RCC 7860 (cell line): Measurements from ENCODE around the gene CACNA2D4.
A peak's percentile ranks its signal among the peaks of the same experiment; 100 is the strongest.

Experiments used
- DNase-seq: peaks from one replicate; pipeline ENCODE4 v3.0.0-alpha.2; 2015; ENCODE audit warnings: low spot score
- FAIRE-seq: peaks from 2 replicates; lab custom pipeline; 2012; peaks lifted over from hg19 to GRCh38; lab: Jason Lieb, UNC

CACNA2D4 gene

DNA sequence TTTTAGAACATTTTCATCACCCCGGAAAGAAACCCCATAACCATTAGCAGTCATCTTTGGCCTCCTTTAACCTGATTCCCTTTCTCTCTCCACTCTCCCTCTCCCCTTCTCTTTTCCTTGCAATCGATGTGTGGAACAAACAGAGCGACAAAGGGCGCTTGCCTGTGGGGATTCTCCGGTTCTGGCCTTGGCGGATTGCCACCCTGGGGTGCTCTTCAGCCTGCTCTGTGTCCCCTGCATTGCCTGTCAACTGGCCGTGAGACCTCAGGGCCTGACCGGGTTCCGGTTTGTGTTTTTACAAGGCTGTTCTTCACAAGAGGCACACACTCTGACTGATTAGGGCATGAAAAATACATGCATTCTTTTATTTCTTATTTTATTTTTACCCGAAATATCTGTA lies 70.3 kb downstream of the CACNA2D4 start:
- FAIRE-seq: no peak
- no peak for DNase-seq

DNA sequence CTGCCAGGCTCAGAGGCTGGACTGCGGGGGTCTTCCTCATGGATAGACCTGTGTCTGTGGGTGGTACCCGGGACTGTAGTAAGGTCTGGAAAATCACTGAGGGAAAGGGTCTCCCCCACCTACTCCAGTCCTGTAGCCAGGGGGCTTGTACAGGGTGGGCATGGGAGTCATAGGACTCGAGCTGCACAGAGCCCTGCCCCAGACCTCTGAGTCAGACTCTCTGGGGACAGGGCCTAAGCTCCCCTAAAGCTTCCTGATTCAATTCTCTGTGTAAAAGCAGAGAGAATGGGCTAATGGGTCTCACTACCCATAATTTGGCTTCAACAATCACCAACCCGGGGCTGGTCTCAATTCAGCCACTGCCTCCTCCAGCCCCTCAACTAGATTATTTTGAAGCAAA lies 71.0 kb downstream of the CACNA2D4 start:
- DNase-seq: no peak
- no peak for FAIRE-seq

DNA sequence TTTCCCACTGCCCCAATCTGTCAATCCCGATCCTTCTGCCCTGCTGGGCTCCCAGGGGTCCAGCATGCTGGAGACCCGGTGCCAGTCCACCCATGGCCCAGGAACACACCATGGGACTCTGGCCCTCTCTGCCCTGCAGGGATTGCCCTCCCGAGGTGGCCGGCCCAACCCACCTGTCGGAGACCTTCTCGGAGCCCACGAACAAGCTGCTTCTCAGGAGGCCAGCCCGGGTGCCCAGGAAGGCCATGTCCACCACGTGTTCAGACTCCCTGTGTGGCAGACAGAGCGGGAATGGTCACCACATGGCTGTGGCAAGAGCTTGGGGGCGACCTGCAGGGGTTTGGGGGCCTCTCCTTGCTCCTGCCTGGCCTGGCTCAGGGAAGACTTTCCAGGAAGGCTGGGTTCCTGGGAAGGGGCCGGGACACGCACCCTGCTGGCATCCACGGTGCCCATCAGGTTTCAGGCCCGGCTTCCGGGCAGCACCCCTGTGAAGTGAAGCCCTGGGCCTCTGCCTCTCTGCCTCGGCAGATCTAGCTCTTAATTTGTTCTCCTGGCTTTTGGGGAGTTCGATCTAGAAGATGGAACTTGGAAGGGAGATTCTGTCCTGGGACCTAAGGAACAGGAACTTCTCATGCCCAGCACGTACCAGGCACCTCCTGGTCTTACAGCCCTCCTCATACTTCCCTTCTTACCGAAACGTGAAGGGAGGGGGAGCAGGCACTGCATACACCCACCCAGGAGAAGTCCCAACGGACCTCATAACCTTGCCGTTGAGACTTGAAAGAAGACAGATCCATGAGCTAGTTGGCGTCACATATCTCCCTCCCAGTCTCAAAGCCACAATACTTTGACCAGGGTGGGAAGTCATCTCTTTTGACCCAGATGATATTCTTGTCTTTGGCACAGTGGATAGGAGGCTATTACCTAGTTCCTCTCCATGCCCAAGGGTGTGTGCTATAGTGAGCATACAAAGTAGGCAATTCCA lies 71.7 kb downstream of the CACNA2D4 start:
- FAIRE-seq: no peak
- no peak for DNase-seq

DNA sequence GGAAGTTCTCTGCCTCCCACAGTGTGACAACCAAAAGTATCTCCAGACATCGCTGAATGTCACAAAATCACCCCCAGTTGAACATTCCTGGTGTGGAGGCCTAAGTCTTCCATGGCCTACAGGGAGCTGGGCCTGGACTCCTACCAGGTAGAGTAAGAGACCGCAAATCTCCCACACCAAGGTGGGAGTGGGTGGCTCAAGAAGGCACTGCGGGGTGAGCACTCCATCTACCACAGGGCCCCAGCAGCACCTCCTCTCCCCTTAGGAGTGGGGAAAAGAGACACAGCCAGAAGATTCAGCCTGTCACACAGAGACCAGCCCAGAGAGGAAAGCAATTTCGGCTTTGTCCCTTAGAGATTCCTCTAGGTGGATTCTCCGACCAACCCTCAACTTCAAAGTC lies 72.6 kb downstream of the CACNA2D4 start:
- FAIRE-seq (no peak), DNase-seq (no peak)

DNA sequence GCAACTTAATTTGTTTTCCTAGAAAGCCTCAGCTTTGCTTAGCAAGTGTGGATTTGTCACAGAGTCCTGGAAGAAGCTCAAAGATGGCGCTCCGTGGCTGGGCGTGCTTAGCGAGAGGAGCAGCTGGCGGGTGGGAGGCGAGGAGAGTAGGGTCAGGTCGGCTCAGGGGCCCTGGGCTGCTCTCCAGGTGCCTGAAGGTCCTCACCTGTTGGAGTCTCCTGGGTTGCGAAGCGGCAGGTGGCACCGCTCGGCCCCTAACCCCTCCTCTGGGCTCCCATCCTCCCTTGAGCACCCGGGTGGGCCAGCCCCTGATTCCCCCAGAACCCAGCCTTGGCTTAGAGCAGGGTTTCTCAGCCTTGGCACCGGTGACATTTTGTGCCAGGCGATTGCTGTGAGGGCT lies 73.0 kb downstream of the CACNA2D4 start:
- no peak for DNase-seq
- no peak for FAIRE-seq

DNA sequence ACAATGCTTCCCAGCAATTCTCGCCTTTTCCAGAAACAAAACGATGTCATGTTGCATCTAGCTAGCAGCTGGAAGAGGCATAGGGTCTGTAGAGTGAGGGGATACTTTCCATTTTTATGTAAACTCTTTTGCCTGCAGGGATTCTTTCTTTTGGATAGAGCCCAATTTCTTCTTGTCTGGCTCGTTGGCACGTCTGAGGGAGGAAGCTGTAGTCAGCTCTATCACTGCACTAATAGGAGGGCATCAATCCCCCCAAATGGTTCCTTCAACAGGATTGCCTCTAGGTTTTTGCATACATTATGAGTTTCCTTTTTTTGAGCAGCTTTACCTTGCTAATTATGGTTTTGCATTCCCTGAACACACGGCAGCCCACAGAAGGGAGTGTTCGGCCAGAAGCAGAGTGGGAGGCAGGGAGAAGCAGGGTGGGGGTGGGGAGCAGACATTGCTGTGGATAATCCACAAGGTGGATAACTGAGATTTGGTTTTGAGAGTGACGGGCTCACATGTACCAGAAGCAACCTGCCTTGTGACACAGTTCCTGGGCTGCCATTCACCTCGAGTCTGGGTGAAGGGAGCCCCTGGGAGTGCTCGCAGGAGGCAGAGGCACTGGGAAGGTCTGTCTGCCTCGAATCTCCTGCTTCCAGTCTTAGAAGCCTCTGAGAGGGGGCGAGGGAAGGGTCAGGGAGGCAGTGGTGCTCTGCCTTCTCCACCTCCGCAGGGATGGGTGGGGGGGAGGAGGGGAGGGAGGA lies 73.6 kb downstream of the CACNA2D4 start:
- DNase-seq (no peak), FAIRE-seq (no peak)

DNA sequence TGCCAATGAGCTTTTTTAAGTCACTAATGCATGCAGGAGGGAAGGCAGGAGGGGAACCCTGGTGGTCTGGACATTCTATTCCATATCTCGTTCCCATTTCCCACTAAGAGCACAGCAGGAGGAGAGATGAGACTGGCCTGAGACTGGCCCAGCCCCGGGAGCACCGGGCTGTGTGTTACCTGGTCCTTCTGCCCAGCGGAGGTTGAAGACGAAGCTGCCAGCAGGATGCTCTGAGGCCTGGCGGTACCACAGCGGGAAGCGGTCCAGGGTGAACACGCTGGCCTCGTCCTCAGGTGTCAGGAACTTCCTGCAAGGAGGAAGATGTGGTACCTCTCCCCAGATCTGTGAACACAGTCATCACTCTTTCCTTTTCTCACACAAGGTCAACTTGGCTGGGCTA lies 74.2 kb downstream of the CACNA2D4 start:
- no peak for FAIRE-seq

DNA sequence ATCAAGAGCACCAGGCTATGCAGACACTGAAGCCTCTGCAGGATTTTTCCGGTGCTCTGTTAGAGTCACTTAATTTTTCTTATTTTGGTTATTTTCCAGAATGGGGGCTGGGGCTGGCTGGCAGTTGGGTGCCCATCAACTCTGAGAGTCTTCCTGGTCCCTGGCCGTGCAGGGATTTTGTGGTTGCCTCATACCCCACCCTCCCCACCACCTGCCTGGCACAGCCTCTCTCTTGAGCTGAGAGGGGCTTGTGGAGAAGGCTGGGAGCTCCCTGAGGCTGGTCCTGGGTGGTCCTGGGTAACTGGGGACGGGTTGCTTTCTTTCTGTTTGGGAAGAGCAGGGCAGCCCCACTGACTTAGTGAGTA lies 74.8 kb downstream of the CACNA2D4 start:
- DNase-seq (no peak), FAIRE-seq (no peak)

More for the DNA sequence above, 74.2 kb downstream of the CACNA2D4 start:
- no peak for DNase-seq

DNA sequence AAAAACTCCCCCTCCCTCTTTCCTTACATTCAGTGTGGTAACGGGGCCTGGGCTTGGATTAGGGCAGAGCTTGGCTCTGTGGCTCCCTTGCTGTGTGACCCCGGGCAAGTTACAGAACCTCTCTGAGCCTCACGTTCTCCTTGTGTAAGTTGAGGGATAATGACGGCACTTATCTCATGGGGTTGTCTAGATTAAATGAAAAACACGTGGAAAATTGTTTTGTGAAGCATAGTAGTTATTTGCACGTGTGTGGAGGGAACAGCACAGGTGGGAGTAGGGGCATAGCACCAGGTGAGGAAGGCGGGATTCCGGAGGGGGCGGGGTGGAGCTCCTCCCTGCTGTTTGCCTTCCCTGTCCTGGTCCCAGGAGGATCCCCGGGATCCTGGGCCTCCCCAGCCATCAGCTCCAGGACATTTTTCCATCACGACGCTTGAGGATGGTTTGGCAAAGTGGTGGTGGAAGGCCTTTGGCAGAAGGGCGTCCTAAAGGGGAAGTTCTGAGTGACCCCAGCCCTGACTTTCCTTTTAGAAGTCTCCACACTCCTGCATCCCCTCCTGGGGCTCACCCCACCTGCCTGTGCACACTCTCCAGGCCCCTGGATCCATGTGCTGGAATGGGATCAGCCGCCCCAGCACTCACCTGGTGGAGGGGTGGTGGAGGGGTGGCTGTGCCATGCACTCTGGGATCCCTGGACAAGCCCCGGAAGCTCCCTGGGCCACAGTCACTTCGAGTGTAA lies 75.4 kb downstream of the CACNA2D4 start:
- DNase-seq (no peak), FAIRE-seq (no peak)

DNA sequence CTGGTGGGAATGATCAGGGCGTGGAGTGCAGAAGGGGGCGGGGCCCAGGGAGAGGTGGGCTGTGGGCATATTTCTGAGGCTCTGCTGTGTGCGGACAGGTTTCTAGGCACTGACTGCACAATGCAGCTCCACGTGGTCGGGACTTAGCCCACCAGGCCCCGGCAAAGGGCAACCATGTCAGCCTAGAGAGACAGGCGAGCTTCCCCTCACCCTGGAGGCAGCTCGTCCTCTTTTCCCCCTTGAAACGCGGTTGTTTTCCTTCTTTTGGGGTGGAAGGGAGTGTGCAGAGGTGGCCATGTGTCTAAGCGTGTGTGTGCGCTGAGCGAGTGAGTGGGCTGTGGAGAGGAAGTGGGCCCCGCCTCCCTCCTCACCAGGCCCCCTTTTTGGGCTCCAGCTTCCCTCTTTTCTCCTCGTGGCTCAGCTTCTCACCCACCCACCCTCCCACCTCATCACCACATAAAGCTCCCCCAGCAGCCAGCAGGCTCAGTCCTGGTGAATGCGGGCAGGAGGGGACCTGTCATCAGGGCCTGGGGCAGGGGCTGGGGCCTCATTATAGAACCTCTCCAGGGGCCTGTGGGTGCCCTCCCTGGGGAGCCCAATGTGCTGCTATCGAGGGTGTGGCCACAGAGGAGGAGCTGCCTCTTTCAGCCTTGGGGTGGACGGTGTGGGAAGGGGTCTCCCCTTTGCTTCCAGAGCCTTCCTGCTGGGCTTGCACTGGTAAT lies 76.1 kb downstream of the CACNA2D4 start:
- FAIRE-seq (no peak), DNase-seq (no peak)

DNA sequence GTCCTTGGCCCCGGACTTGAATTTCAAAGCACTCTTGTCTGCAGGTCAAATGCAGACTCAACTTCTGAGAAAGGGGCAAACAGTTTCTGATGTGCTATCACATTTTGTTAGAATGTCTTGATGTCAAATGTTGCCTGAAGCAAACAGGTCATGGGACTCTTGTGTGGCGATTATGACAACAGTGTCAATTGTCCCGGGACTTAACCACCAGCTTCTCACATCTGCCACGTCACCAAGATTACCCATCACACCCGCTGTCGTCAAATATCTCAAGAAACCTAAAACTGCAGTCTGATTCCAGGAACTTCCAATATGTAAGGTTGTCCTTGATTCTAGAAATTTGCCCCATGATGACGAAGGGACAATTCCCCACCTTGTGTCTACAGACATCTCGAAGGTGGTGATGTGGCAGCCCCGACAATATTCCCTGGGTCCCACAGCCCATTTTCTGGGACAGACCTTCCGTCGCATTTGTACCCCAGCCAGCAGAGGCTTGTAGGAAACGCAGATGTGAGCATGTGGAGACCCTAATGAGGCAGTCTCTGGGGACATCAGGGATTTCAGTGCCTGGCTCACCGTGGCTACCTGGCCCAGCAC lies 76.8 kb downstream of the CACNA2D4 start:
- DNase-seq (no peak), FAIRE-seq (no peak)

DNA sequence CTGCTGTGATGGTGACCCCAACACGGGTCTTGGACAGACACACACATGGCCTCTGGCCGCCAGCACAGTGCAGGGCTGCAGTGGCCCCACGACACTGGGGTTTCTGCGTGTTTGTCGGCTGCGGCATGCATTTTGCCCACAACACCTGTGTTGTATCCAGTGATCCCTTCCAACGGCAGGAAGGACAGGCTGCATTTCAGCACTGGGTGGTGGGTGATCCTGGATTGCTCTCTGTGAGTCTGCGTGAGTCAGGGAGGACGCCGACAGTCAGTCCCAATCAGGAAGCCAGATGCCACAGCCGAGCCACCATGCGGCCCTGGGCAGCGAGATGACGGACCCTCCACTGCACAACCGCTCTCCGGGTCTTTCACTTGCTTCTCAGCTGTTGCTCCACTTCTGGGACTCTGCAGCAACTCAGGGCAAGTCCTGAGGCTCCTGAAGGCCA lies 77.4 kb downstream of the CACNA2D4 start:
- DNase-seq (no peak), FAIRE-seq (no peak)

DNA sequence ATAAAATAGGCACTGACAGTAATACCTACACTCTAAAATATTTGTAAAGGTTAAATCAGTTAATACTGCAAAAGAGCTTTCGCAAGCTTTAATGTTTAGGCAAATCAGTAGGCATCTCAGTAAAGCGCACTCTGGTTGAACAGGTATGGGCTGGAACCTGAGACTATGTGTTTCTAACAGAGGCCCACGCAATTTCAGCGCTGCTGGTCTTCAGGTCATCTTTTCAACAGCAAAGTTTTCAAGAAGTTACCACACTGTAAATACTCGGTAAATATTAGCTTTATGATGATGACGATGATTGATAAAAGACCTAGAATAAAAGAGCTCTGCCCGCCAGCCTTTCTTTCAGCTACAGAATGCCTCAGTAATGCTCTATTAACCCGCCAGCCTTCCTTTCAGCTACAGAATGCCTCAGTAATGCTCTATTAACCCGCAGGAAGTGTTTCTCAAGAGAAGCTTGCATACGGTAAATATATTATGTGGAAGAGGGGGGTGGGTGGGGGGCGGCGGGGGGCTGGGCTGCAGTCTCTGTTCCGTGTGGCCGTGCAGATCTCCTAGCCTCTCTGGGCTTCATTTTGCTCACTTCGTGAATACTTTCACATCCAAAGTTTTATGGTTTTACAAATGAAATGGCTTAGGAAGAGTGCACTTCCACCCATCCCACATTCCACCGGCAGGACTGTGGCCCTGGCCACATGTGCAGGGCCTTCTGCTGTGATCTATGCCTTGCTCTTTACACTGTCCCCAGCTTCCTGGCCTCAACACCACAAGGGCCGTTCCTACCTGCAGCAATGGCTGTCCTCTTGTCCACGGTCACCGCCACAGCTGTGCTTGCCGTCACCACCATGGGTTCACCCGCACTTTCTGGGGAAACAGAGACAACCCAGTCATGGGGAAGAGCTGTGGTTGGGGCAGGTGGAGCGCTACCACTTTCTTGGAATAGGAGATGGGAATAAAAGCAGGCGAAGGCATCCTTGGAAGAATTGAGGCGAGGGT lies 78.2 kb downstream of the CACNA2D4 start:
- DNase-seq: no peak
- no peak for FAIRE-seq

DNA sequence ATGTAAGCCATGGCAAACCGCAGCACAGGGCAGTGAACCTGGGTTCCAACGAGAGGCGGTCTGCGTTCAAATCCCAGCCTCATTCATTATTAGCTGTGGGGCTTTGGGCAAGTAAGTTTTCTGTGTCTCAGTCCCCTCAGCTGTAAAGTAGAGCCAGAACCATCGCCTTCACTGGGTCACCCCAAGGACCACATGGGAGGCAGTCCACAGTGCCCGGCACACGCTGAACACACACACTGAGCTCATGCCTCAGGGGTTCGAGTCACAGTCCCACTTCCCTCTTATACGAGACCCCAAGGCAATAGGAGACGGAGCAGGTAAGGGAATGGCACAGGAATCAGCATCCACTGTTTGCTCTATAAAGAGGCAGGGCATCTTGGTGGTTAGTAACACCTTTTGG lies 79.0 kb downstream of the CACNA2D4 start:
- DNase-seq (no peak), FAIRE-seq (no peak)

DNA sequence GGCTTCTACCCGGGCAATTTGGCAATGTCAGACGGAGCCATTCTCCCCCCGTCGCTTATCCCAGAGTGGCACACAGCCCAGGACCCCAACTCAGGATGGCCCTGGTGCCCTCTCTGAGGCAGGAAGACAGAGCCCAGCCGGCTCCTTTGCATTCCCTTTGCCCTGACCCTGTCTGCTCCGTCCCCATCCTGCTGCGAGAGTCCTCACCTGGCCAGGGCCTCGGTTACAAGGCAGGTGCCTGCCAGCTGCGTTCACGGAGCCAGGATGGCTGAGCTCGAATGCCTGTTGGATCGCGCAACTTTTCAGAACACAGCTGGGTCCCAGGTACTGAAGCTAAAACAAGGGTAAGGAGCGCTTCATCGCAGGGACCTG lies 79.5 kb downstream of the CACNA2D4 start:
- no peak for DNase-seq
- FAIRE-seq: no peak

DNA sequence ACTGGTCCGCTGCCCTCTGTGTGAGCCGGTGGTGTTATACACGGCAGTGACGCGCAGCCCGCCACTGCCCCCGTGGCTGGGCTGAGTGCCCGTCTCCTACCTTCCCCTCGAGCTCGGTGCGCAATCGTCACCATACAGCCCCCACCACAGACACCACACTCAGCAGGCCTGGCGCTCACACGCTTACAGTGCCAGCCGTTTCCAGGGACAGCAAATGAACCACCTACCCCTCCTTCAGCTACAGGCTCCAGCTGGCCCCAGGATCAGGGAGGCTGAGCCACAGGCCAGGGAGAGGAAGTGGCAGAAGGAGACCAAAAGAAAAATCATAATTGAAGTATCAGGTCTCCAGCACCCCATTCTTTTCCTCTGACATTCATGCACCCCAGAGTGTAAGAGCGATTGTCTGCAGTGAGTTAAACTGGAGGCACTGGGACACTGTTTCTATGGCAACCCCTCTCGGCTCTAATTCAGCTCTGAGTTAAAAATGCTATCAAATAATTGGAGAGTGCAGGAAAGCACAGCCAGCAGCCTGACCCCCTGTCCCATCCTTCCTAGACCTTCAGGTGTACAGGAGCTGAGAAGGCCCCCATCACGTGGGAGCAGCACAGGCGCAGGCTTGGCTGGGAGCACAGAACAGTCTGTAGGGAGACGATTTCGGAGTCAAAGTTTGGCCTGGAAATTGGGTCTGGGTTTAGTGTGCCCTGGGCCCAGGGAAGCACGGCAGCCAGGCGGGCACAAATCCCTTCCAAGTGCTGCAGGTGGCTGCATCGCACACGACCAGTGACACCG lies 80.1 kb downstream of the CACNA2D4 start:
- FAIRE-seq (no peak), DNase-seq (no peak)

DNA sequence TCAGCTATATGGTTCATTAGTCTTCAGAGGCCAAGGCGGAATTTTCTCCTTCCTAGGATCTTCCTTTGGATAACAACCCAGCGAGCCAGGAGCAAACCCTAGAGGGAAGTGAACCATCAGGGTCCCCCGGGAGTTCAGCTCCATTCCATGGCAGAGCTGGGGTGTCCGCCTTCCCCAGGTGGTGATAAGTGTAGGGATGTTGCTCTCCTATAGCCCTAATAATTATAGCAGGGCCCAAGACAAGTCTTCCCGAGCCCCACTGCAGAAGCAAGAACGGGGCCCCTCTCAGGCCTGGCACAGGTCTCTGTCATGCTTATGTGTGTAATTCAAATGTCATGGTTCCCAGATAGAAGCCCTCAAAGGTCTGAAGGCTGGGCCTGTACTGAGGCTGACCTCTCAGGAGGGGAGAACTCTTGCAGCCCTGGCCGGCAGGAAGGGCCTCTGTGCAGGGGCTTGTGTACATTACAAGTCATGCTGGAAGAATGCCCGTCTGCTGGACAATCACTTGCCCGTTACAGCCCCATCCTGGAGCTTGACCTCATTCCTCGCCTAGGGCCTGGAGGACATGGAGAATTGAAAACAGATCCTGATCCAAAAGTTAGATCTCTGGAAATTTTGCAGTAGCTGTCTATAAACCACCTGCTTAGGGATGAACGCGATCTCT lies 80.8 kb downstream of the CACNA2D4 start:
- FAIRE-seq (no peak), DNase-seq (peak; percentile 41)
